KBM-7 (cell line): ENCODE results near the gene HNF1B.
A peak's percentile ranks its signal among the peaks of the same experiment; 100 is the strongest.

Experiments
- DNase-seq: peaks from one replicate; pipeline ENCODE4 v3.0.0-alpha.2; 2015
- in situ Hi-C: fragments of 300-500 bp; cut with MboI; formaldehyde crosslinking; loops from 2 replicates; pipeline ENCODE4 v1.14.3; 2020; ENCODE audit warnings: low sequenced_read_pairs, low pct_unique_long_range_greater_than_20kb, mixed read lengths

Gene HNF1B

DNA sequence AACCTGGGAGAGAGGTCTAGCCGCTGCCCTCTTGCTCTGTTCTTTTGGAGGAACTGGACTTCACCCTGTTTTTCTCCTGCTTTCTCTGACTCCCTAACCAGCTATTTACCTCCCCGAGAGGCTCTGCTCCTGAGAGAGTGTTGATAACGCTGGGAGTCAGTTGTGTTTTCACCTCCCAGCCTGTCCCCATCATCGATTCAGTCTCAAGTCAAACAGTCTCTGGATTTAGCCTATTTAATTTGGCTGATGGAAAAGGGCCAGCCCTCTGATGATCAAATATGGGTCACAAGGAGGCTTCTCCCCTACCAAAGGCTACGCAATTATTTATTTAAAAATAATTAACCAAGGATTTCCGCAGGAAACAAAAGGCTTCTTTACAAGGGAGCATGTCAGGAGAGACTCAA, 31.8 kb downstream of the HNF1B start:
- DNase-seq, result no peak
- in situ Hi-C loops, result no loop called here

DNA sequence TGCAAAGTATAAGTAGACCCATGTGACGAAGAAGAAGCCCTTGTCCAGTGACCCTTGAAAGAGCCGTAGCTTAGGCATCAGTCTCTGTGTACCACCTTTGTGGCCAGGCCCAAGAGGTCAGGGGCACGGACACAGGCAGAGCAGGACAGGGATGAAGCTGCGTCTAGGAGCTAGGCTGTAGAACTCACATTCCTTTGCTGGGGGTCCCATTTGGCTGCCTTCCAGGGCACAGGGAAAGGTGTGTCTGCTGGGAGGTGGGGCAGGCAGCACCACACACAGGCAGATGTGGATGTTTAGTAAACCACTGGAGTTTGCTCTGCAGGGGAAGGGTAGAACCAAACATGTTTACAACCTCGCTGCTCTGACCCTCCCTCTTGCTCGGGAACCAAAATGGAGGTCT, 33.7 kb downstream of the HNF1B start:
- in situ Hi-C loops, result no loop called here
- no peak for DNase-seq

DNA sequence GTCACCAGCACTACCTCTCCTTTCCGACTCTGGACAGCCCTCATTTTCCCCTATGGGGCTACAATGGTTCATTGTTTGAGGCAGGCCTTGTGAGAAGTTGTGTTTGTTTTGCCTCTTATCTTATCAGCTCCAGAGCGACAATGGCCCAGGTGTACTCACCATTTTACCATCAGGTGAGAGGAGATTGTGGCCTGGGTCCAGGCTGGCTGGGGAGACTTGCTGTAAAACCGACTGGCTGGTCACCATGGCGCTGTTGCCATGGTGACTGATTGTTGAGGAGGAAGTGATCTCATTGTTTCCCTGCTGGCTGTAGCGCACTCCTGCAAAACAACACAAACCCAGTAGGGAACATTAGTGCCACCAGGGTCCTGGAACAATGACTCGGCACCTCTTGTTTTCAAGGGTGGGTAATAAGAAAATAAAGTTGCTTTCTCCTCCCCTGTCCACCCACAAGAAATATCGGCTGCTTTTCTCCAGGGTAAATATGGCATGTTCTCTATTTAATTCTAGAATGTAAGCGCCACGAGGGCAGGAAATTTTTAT, 34.4 kb downstream of the HNF1B start:
- in situ Hi-C loops, result no loop called here
- DNase-seq, result peak; percentile 61

DNA sequence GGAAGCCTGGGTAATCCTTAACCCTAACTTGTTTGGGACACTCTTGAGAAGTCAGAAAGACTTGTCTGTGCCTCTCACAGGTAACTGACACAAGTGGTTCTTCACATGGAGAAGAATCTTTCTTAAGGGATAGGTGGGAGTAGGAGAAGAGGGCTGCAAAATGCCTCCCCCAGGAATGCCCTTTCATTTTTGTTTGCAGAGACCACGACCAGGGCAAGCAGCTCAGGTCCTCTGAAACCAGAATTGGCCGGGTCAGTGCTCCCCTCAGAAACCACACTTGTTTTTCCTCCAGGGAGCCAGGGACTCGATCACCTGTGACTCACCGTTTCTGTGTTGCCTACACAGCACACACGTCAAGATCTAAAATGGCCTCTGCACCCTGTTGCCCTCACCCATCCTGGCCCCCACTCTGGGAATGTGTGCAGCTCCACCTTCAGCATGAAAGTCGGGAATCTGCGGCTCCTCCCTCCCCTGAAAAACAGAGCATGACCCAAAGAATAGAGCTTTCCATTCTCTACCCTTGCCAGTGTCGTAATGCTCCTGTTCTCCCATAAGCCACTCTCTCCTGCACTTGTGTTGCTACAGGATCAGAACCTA, 36.1 kb downstream of the HNF1B start:
- in situ Hi-C loops, result no loop called here
- DNase-seq, result no peak

DNA sequence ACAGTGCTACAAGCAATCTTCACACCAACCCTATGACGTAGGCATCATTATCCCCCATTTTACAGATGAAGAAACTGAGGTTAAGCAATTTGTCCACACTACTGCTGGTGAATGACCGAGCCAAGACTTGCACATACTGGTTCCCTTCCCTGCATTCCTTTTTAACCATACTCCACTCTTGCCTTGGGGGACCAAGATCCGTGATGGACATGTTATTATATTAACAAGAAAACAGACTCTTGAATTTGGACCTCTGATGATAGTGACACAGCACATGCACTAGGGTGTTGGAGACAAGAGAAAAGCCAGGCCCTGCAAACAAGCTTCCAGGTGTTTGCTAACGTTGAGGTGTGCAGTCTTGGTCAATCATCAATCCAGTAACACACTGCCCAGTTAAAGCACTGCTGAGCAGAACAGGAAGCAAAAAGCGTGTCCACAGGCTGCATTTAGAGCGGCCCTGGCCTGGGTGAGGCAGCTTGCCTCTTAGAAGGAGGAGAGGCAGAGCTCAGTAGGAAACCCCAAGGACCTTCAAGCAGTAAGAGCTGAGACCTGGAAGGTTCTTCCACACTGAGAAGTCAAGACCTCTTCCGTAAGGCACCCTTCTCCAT, 36.7 kb downstream of the HNF1B start:
- in situ Hi-C loops, result no loop called here
- DNase-seq, result no peak

DNA sequence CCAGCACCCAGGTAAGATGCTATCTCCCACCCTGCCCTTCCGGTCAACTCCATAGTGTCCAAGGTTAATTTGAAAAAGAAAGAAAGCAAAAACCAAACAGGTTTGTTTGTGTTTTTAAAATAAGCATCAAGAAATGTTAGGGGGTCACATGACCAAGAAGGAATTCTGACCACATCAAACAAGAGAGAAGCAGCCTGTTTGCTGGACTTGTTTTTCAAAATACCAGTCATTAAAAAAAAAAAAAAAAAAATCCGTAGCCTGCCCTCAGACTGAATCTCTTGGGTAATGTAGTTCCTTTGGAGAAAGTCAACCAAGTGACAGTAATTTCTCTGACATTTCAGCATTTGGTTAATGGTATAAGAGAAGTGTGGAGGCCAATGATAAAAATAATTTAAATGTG, 38.4 kb downstream of the HNF1B start:
- no peak for DNase-seq
- in situ Hi-C loops, result no loop called here

DNA sequence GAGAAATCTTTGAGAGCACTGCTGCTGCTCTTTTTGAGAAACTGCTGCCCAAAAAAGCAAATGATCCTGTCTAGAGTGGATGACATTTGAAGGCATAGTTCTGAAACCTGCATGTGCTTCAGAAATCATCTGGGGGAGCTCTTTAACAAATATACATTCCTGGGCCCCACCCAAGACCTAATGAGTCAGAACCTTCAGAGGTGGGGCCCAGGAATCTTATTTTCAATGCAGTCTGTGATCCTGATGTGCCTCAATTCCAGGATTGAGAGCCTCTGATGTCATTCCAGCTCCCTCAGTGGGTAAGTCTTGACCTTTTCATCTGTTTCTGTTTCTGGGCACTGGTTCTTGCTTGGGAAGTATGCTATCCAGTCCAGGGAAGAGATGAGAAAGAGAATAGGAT, 42.3 kb downstream of the HNF1B start:
- DNase-seq, result no peak
- in situ Hi-C loops, result no loop called here

DNA sequence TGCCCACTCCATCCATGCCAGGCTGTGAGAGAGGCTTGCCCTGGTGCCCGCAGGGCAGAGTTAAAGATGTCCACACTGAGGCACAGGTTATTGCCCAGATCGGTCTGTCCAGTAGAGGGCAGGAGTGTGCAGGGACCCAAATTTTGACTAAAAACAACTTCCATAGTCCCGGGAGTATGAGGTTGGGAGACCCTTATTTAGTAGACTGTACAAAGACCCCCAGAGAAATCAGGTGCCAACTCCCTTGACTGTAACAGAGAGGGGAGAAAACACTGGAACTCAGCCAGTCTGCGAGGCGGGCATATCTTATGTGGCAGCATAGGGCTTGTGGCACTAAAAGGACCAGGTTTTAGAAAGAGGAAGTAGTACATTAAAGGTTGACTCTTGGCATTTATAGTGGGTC, 43.4 kb downstream of the HNF1B start:
- in situ Hi-C loops, result no loop called here
- peak; percentile 78 for DNase-seq

DNA sequence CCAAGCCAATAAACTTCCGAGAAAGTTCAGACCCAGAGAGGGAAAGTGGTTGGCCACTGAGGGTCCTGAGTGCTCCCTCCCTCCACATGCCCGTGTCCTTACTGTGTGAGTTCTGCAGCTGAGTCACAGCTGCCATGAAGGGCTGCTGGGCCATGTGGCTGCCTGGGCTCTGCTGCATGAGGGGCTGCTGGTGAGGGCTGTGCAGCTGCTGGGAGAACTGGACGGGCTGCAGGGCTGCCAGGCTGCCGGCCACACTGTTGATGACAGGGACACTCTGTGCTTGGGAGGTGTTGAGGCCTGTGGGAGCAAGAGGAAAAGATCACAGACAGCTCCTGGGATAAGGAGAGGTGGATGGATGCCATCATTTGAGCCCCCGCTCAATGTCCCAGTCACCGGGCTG, 44.0 kb downstream of the HNF1B start:
- DNase-seq, result no peak
- in situ Hi-C loops, result no loop called here

DNA sequence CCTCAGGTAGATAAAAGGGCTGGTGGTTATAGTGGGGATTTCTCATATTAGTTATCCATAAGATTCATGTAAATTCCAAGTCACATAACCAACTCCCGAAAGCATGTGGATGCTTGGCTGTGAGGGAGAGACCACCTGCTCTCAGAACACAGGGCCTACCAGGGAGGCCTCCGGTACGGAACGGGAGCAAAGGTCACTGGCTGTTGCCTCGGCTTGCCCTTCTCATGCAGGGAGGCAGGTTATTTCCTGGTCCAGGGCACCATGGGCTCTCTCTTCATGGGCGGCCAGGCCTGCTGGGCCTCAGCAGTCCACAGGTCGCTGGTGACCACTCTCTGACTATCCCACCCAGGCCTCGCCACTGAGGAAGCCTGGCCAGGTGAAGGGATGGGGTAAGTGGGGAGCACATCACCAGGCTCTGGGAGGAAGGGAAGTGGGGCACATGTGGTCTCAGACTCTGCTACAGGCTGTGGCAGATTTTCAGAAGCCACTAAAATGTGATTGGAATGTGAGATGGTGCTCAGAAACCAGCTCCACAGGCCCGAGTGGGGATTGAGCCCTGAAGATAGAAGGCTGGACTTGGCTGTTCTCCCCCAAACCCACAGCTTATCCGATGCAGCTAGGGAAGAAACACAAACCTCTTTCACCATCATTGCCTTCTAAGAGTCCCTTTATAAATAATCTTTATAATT, 45.4 kb downstream of the HNF1B start:
- DNase-seq, result no peak
- in situ Hi-C loops, result no loop called here

DNA sequence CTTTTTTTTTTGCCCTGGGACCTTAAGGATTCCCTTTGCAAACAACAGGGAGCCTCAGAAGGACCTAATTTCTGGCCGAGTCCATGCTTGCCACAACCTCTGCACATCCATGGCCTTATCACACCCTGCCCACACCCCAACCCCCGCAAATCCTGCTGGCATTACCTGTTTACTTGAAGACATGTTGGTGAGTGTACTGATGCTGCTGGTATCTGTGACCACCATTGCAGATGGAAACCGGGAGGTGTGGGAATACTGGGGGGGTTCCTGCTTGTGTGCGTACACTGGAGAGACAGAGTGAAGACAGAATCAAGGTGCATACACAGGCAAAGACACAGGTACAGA, 46.0 kb downstream of the HNF1B start:
- in situ Hi-C loops, result no loop called here
- no peak for DNase-seq

DNA sequence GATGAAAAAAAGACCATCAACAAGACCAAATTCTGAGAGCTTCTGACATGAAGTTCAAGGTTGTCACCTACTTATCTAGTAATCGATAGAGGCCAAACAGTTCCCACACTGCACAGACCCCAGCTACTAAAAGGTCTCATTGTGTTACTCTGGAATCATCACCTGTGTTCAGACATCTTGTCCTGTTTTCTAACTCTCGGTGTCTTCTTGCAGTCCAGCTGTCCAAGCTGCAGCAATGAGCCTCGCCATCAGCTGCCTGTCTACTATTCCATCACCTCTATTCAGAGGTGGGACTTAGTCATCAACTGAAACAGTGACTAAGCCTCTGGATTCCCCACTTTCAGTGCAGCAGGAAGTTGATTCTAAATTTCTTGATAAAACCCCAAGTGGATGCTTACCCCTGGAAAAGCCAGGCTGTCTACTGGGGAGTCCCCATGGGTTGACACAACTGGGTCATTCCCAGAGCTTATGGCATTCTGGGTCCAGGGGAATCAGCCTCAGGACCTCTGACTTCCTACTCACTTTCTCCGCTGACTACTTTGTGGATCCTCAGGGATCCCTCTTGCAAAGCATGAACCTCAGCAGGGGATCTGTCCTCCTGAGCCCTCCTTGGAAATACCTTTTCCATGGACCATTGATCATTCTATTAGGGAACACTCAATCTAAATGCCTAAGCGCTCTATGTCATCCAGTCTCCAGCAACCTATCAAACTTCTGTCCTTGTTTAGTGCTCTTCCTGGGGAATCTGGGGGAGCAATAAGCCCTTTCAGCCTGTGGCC, 46.5 kb downstream of the HNF1B start:
- in situ Hi-C loops, result no loop called here
- DNase-seq, result no peak

DNA sequence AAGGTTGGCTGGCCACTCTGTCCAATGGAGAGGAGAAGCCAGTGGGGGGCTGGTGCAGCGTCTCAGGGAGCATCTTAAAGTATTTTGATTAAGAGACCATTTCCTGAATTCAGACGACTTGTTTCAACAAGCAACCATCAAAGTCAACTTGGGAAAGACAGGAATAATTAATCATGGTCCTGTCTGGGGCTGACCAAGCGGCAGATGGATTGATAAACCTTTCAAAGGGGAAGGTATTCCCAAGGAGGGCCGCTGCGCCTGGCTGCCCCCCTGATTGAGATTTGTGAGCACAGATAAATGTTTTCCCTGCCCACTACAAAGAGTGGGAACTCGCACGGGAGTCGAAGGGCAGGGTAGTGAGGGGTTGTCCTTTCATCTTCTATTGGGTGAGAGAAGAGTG, 47.5 kb downstream of the HNF1B start:
- in situ Hi-C loops, result no loop called here

DNA sequence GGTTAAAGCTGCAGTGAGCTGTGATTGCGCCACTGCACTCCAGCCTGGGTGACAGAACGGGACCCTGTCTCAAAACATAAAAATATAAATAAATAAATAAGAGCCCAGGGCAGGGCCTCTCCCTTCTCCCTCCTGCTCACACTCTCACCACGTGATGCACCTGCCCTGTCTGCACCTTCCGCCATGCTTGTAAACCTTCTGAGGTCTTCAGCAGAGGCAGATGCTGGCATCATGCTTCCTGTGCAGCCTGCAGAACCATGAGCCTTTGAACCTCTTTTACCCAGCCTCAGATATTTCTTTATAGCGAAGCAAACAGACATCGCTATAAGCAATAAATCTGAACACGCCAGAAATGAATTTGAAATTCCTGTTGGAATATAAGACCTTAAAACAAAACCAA, 48.5 kb downstream of the HNF1B start:
- DNase-seq, result no peak
- in situ Hi-C loops, result no loop called here

More for the DNA sequence above, 47.5 kb downstream of the HNF1B start:
- DNase-seq, result no peak

DNA sequence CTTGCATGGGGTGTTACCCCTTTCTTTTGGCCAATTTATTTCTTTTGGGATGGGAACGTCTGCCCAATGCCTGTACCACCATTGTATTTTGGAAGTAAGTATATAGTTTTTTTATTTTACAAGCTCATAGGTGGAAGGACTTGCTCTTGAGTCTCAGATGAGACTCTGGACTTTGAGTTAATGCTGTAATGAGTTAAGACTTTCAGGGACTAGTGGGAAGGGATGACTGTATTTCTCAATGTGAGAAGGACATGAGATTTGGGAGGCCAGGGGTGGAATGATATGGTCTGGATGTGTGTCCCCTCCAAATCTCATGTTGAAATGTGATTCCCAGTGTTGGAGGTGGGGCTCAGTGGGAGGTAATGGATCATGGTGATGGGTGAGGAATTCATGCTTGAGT, 49.1 kb downstream of the HNF1B start:
- in situ Hi-C loops, result no loop called here
- DNase-seq, result no peak

DNA sequence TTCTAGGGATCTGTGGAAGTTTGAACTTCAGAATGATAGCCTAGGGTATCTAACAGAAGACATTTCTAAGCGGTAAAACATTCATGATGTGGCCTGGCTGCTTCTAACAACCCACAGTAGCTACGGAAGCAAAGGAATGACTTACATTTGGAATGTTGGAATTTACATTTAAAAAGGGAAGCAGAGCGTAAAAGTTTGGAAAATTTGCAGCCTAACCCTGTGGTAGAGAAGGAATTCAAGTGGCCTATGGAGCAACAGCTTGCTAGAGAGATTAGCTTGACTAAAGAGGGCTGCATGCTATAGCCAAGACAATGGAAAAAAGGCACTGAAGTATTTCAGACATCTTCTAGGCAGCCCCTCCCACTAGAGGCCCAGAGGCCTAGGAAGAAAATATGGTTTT, 50.1 kb downstream of the HNF1B start:
- no peak for DNase-seq
- in situ Hi-C loops, result no loop called here

DNA sequence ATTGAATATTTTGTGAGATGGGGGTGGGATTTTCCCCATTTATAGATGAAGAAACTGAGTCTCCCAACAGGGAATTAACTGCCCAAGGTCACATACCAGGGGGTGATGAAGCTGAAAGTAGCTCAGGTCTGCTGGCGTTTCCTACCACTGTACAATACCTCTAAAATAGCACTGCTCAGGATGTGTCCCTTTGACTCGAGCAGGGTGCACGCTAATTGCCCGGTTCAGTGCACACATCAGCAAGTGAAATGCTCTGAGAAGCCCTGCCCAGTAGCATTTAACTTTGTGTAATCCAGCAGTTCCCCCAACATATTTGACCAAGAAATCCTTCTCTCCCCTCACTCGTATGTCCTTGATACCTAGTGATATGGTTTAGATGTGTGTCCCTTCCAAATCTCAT, 51.5 kb downstream of the HNF1B start:
- in situ Hi-C loops, result no loop called here
- DNase-seq, result no peak

DNA sequence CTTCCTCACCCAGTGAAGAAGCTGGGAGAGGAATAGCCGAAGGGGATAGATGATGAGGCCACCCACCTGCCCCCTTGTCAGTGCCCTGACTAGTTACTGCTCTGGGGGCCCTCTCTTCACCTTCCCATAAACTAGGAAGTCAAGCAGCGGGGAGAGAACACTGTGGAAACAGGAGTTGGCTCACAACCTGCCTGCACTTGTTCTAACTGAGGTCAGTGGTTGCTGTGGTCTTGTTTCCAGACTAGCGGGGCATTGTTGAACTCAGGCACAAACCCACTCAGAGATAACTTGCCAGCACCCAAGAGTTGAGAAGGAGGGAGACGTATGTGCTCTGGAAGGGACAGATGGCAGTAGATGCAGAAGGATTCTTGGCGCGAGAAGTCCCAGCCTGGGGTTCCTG, 53.1 kb downstream of the HNF1B start:
- in situ Hi-C loops, result no loop called here
- DNase-seq, result peak; percentile 8

DNA sequence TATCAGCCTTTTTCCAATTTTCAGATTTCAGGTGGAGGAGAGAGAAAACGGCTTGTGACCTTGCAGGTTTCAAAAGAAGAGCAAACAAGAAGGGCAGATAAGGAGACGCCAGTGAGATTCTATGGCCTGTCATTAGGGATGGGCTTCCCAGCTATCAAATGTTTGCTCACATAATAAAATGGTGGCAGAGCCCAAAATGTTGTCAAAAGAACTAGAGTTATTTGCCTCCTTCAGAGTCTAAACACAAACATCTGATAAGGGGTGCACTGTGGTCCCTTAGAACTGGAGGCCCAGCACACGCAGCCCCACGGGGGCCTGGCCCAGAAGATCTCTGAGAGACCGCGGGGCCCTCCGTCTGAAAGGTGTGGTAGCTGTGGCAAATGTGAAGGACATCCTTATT, 55.5 kb downstream of the HNF1B start:
- no peak for DNase-seq
- in situ Hi-C loops, result no loop called here

DNA sequence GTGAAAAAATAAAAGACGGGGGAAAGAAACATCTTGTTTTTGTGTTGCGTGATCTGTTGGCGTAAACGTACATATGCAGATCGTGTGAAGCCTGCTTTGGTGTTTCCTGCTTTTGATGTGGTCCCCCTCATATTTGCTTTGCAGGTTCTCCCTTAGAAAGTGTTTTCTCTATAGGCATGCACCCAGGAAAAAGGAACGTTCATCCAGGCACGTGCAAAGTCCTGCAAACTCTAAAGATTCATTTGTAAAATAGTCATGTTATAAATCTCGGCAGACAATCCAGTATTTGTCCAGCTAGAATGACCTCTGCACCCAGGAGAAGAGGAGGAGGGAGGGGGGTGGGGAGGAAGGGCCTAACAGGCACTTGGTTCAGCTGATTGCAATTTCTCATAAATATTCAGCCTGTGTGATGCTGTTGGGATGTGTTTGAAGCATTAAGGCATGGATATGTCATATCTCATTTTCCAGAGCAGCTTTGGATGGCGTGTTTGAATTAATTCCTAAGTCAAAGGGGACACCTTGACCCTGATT, 61.3 kb downstream of the HNF1B start:
- in situ Hi-C loops, result no loop called here
- no peak for DNase-seq
